Activated B cell treated with CpG ODN at 0.5 μM for 24 hours (primary cell): ENCODE measurements around the gene LRSAM1. TPM values are rescaled to one million over a fixed set of nuclear protein-coding genes. Genes with fewer than 3 reads are reported as not detected.

Experiments used
- ATAC-seq: fragments of 200-7000 bp; cut with Tn5 transposase; one replicate; pipeline ENCODE4 v1.10.0; 2021; ENCODE audit warnings: low read depth, mild to moderate bottlenecking, moderate library complexity
- CTCF ChIA-PET: fragments of 350-600 bp; sonication (Branson Sonifier 250); formaldehyde crosslinking; loops from one replicate; lab custom pipeline; 2021; ENCODE audit warnings: antibody characterized with exemption; lab: Charles Lee
- POLR2A ChIA-PET: fragments of 350-600 bp; sonication (Branson Sonifier 250); formaldehyde crosslinking; loops from one replicate; lab custom pipeline; 2021; ENCODE audit warnings: antibody characterized with exemption; lab: Charles Lee
- DNase-seq: peaks from one replicate; pipeline ENCODE4 v3.0.0; 2022
- H3K27ac Mint-ChIP-seq: one replicate; pipeline ENCODE4 v1.8.0; 2020; ENCODE audit warnings: mixed read lengths
- H3K27me3 Mint-ChIP-seq: one replicate; pipeline ENCODE4 v1.8.0; 2021; ENCODE audit warnings: mixed read lengths
- H3K36me3 Mint-ChIP-seq: one replicate; pipeline ENCODE4 v1.8.0; 2021; ENCODE audit warnings: low read depth, mixed read lengths
- H3K4me1 Mint-ChIP-seq: one replicate; pipeline ENCODE4 v1.8.0; 2021; ENCODE audit warnings: mixed read lengths
- H3K4me3 Mint-ChIP-seq: one replicate; pipeline ENCODE4 v1.8.0; 2020; ENCODE audit warnings: mild to moderate bottlenecking, mixed read lengths
- H3K9me3 Mint-ChIP-seq: one replicate; pipeline ENCODE4 v1.8.0; 2020; ENCODE audit warnings: mixed read lengths
- CTCF ChIP-seq: fragments of 200-600 bp; IDR thresholded peaks from one replicate; pipeline ENCODE4 v1.8.0; 2022; ENCODE audit warnings: antibody characterized with exemption, mild to moderate bottlenecking
- intact Hi-C: fragments of 100-400 bp; cut with micrococcal nuclease; formaldehyde crosslinking; loops from one replicate; pipeline ENCODE4 v1.15.1; 2024
- total RNA-seq: library from RNA; stranded (reverse); gene quantifications from 2 replicates; pipeline ENCODE4 v1.2.3, GENCODE V29; 2022

The LRSAM1 gene
- total RNA-seq, 1 donor from 2014 or later, result 23.9 TPM

DNA sequence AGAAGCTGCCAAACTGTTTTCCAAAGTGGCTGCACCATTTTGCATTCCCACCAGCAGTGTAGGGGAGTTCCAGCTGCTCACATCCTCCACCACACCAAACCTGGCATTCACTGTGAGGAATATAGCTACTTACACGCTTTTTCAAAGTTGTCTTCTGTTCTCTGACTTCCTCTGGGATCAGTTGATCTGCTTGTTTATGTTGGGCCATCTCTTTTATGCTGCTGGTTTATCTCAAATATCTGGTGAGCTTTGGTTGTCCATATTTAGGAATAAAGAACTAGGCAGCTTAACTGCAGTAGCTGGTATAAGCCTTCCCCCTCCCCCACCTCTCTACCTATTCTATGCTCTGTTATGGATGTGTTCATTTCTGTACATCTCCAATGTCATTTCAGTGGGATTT, 35.7 kb upstream of the LRSAM1 start:
- ATAC-seq (no peak), DNase-seq (no peak)
- no peak overlapping the region for H3K4me3 Mint-ChIP-seq
- CTCF ChIA-PET, result no interaction called here
- intact Hi-C loops, result no loop called here
- no peaks in the 10 kb centered on the region for H3K27me3 Mint-ChIP-seq
- H3K36me3 Mint-ChIP-seq, result no peaks in the 10 kb centered on the region
- H3K27ac Mint-ChIP-seq, result no peak overlapping the region
- TF ChIP-seq CTCF, result no peak
- POLR2A ChIA-PET, result interaction anchor here (1.1 kb wide), 1 partner anchor 9 kb away, joined by 4 read pairs; the partner anchor contains the start of gene ZNF79
- H3K4me1 Mint-ChIP-seq, result peaks cover 13% of the 10 kb centered on the region
- H3K9me3 Mint-ChIP-seq, result no peaks in the 10 kb centered on the region

- H3K27me3 Mint-ChIP-seq, result no peaks in the 10 kb centered on the region
- CTCF ChIA-PET, result no interaction called here
- H3K27ac Mint-ChIP-seq, result no peak overlapping the region
These were observed 33.9 kb upstream of the LRSAM1 start for GRCh38 chr9:127417131-127418036.

GRCh38 chr9:127418037-127418471, 33.3 kb upstream of the LRSAM1 start:
- ATAC-seq, result peak; percentile 40
- Mint-ChIP-seq H3K9me3 (no peaks in the 10 kb centered on the region), H3K4me1 (peaks cover 8% of the 10 kb centered on the region), H3K27me3 (no peaks in the 10 kb centered on the region), H3K36me3 (no peaks in the 10 kb centered on the region), H3K27ac (no peak overlapping the region), H3K4me3 (no peak overlapping the region)
- POLR2A ChIA-PET, result interaction anchor here (0.6 to 0.7 kb wide), 3 partner anchors 33 to 488 kb away, joined by 3 to 5 read pairs (median 3); partner anchors contain the start of genes LRSAM1 and RPL12
- TF ChIP-seq CTCF, result no peak
- intact Hi-C loops, result no loop called here
- DNase-seq, result no peak
- CTCF ChIA-PET, result no interaction called here

More at GRCh38 chr9:127417131-127418036, 33.9 kb upstream of the LRSAM1 start:
- intact Hi-C loops, result no loop called here
- Mint-ChIP-seq H3K9me3 (no peaks in the 10 kb centered on the region), H3K36me3 (no peaks in the 10 kb centered on the region), H3K4me3 (peak overlapping the region; percentile 6), H3K4me1 (peaks cover 5% of the 10 kb centered on the region)
- POLR2A ChIA-PET, result interaction anchor here (0.6 to 0.7 kb wide), 2 partner anchors 33 to 487 kb away, joined by 3 to 5 read pairs; partner anchors contain the start of genes LRSAM1 and RPL12
- ATAC-seq (no peak), DNase-seq (no peak)
- TF ChIP-seq CTCF, result no peak

DNA sequence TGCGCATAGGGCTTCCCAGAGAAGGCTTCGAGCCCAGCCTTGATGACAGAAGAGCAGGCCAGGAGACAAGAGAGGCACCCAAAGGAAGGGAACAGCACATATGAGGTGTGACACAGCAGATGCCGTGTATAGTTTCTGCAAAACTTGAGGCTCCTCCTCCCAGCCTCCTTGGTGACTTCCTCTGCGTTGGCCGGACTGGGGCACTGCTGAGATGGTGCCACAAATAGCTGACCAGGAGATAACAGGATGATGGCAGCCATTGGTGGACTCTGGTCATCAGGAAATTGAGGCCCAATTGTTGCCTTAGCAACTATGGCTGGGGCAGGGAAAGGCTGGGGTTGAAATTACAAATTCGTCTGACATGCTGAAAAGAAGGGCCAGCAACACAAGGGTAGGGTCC, 32.0 kb upstream of the LRSAM1 start:
- ChIA-PET POLR2A (no interaction called here), CTCF (no interaction called here)
- Mint-ChIP-seq H3K4me1 (peaks cover 18% of the 10 kb centered on the region), H3K27me3 (no peaks in the 10 kb centered on the region), H3K4me3 (no peak overlapping the region), H3K27ac (no peak overlapping the region), H3K9me3 (no peaks in the 10 kb centered on the region), H3K36me3 (peaks cover 6% of the 10 kb centered on the region)
- TF ChIP-seq CTCF, result no peak
- no peak for DNase-seq
- intact Hi-C loops, result no loop called here
- no peak for ATAC-seq

DNA sequence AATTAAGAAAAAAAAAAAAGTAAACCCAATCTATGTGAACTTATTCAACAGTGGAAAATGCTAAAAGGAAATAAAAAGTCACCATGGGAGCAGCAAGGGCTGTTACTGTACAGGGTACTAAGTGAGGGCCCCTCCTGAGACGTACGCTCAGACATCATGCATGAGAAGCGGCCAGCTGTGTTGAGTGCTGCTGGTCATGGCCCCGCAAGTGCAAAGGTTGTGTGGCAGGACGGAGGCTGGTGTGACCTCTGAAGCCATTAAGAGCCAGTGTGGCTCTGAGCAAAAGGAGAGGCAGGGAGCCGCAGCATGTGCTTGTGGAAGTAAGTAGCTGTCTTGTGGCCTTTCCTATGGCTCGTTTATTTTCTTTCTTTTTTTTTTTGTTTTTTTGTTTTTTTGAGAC, 30.3 kb upstream of the LRSAM1 start:
- ATAC-seq, result no peak
- H3K27ac Mint-ChIP-seq, result no peak overlapping the region
- peaks cover 11% of the 10 kb centered on the region for H3K36me3 Mint-ChIP-seq
- no peaks in the 10 kb centered on the region for H3K27me3 Mint-ChIP-seq
- no peaks in the 10 kb centered on the region for H3K9me3 Mint-ChIP-seq
- ChIA-PET CTCF (no interaction called here), POLR2A (no interaction called here)
- peaks cover 35% of the 10 kb centered on the region for H3K4me1 Mint-ChIP-seq
- no peak overlapping the region for H3K4me3 Mint-ChIP-seq
- intact Hi-C loops, result no loop called here
- no peak for DNase-seq
- TF ChIP-seq CTCF, result no peak
